Ascending aorta (tissue), 2 donors: ENCODE data around the gene PRKAG2. TPM values are rescaled to one million over a fixed set of nuclear protein-coding genes. Genes with fewer than 3 reads are reported as not detected.

Experiments used
- DNase-seq, 2 donors: peaks; one replicate each; pipeline ENCODE4 v3.0.0-alpha.2; 2019; ENCODE audit warnings: low spot score in 2 of 2
- H3K27ac ChIP-seq, 2 donors: fragments of 200-600 bp; sonication (generic); one replicate each; pipeline ENCODE4 v1.5.1; 2016 to 2017; ENCODE audit warnings: mild to moderate bottlenecking in 1 of 2
- H3K27me3 ChIP-seq: fragments of 200-600 bp; sonication (generic); one replicate; pipeline ENCODE4 v1.5.1; 2017
- H3K36me3 ChIP-seq, 2 donors: fragments of 200-600 bp; sonication (generic); one replicate each; pipeline ENCODE4 v1.5.1; 2016
- H3K4me1 ChIP-seq, 2 donors: fragments of 200-600 bp; sonication (generic); one replicate each; pipeline ENCODE4 v1.5.1; 2016 to 2017; ENCODE audit warnings: mild to moderate bottlenecking in 1 of 2
- H3K4me3 ChIP-seq, 2 donors: fragments of 200-600 bp; sonication (generic); one replicate each; pipeline ENCODE4 v1.5.1; 2016 to 2017; ENCODE audit warnings: mild to moderate bottlenecking in 1 of 2
- H3K9me3 ChIP-seq, 2 donors: fragments of 200-600 bp; sonication (generic); one replicate each; pipeline ENCODE4 v1.5.1; 2016
- intact Hi-C: fragments of 100-400 bp; cut with DNase I; formaldehyde crosslinking; loops from one replicate; pipeline ENCODE4 v1.15.1; 2023
- total RNA-seq: library from RNA; depleted of rRNA; stranded (reverse); fragments of >200 nt; gene quantifications from one replicate; pipeline ENCODE4 v1.1.0, GENCODE V29; 2016
- TF ChIP-seq, protein P1 (sequence below), 3 experiments: fragments of 200-600 bp in 2 of 3; fragments of 450-650 bp in 1 of 3; sonication (generic) in 2 of 3; IDR thresholded peaks; one replicate each; pipeline ENCODE4 v1.5.1; 2016 to 2019; ENCODE audit warnings: antibody characterized with exemption in 3 of 3, mild to moderate bottlenecking in 1 of 3, moderate library complexity in 1 of 3

Gene PRKAG2
- total RNA-seq, 1 donor from 2014 or later = 26.7 TPM

- Histone ChIP-seq H3K36me3 (no peaks in the 10 kb centered on the region), H3K9me3 (no peaks in the 10 kb centered on the region), H3K4me3 (no peak overlapping the region), H3K4me1 (no peaks in the 10 kb centered on the region), H3K27me3 (no peaks in the 10 kb centered on the region), H3K27ac (no peak overlapping the region)
- no peak for DNase-seq
- TF ChIP-seq, protein P1, sequence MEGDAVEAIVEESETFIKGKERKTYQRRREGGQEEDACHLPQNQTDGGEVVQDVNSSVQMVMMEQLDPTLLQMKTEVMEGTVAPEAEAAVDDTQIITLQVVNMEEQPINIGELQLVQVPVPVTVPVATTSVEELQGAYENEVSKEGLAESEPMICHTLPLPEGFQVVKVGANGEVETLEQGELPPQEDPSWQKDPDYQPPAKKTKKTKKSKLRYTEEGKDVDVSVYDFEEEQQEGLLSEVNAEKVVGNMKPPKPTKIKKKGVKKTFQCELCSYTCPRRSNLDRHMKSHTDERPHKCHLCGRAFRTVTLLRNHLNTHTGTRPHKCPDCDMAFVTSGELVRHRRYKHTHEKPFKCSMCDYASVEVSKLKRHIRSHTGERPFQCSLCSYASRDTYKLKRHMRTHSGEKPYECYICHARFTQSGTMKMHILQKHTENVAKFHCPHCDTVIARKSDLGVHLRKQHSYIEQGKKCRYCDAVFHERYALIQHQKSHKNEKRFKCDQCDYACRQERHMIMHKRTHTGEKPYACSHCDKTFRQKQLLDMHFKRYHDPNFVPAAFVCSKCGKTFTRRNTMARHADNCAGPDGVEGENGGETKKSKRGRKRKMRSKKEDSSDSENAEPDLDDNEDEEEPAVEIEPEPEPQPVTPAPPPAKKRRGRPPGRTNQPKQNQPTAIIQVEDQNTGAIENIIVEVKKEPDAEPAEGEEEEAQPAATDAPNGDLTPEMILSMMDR (IDR thresholded peaks at IDR 0.05) = no peak
- intact Hi-C loops = no loop called here
Measured at GRCh38 chr7:151885202-151885580, 8.3 kb upstream of the PRKAG2 start.

DNA sequence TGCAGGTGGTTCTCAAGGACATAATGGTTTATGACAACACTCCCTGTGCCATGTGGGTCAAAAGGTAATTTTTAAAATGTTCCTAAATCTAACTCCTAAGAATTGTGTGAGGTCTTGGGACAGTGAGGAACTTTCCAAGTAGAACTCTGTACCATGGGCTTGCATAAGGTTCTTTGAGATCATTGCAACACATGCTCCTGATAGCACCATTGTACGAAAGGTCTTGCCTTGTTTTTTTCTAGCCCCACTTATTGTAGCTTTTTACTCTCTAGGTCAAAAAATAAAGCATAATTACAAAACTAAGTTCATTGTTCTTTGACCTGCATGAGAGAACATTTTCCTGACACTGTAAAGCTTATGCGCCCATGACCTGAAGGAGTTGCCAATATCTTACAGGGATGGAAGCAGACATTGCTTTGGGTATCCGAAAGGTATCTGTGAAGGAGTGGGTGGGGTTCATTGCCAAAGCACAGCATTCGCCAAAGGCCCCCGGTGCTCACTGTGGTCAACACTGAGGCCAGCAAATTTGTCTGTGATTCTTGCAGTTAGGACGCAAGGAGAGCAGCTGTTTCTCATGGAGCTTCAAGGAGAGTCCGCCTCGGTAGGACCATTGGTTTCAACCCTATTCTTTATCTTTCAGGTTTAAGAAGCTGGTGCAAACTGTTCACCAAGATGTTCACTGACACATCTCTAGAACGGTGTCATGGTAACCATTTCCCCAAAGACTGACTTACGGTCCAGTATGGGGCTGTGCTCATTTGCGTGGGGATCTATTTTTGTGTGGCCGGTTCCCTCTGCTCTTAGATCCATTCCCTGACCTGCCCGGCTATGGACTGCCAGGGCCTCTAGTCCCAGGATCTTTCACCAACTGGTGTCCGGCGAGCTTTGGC is 7.6 kb upstream of the PRKAG2 start:
- no peaks in the 10 kb centered on the region for H3K36me3 ChIP-seq
- no peak for DNase-seq
- H3K9me3 ChIP-seq = no peaks in the 10 kb centered on the region
- no peaks in the 10 kb centered on the region for H3K27me3 ChIP-seq
- no peak overlapping the region for H3K27ac ChIP-seq
- TF ChIP-seq, protein P1 (IDR thresholded peaks at IDR 0.05) = no peak
- no peak overlapping the region for H3K4me3 ChIP-seq
- H3K4me1 ChIP-seq = no peaks in the 10 kb centered on the region
- intact Hi-C loops = no loop called here

GRCh38 chr7:151883857-151884256 is 6.9 kb upstream of the PRKAG2 start:
- intact Hi-C loops = no loop called here
- TF ChIP-seq, protein P1 (IDR thresholded peaks at IDR 0.05) = no peak
- no peak for DNase-seq
- Histone ChIP-seq H3K27me3 (no peaks in the 10 kb centered on the region), H3K4me3 (no peak overlapping the region), H3K4me1 (no peaks in the 10 kb centered on the region), H3K9me3 (no peaks in the 10 kb centered on the region), H3K36me3 (no peaks in the 10 kb centered on the region), H3K27ac (no peak overlapping the region)

GRCh38 chr7:151882734-151883133 is 5.8 kb upstream of the PRKAG2 start:
- Histone ChIP-seq H3K36me3 (no peaks in the 10 kb centered on the region), H3K4me3 (no peak overlapping the region), H3K27ac (no peak overlapping the region), H3K4me1 (peaks cover 3 to 6% of the 10 kb centered on the region in 2 donors), H3K9me3 (no peaks in the 10 kb centered on the region), H3K27me3 (no peaks in the 10 kb centered on the region)
- intact Hi-C loops = no loop called here
- no peak for DNase-seq
- TF ChIP-seq, protein P1 (IDR thresholded peaks at IDR 0.05) = no peak

GRCh38 chr7:151880688-151881087 is 3.8 kb upstream of the PRKAG2 start:
- no peak overlapping the region for H3K4me3 ChIP-seq
- H3K4me1 ChIP-seq = peaks cover 5 to 8% of the 10 kb centered on the region in 2 donors
- H3K27ac ChIP-seq = no peak overlapping the region
- no peaks in the 10 kb centered on the region for H3K36me3 ChIP-seq
- DNase-seq = no peak
- no peaks in the 10 kb centered on the region for H3K9me3 ChIP-seq
- intact Hi-C loops = no loop called here
- TF ChIP-seq, protein P1 (IDR thresholded peaks at IDR 0.05) = no peak
- H3K27me3 ChIP-seq = no peaks in the 10 kb centered on the region
